HepG2 (cell line): ENCODE measurements around the gene BTBD3. TPM values are rescaled to one million over a fixed set of nuclear protein-coding genes. Genes with fewer than 3 reads are reported as not detected.

ENCODE experiments used
- DNMT1 ChIP-seq: sonication (generic); formaldehyde crosslinking; IDR thresholded peaks from 2 replicates; pipeline ENCODE4 v1.5.1; 2020; ENCODE audit warnings: mild to moderate bottlenecking, missing genetic modification reagents
- ELF3 ChIP-seq: IDR thresholded peaks from 2 replicates; pipeline ENCODE4 v1.6.1; 2016; ENCODE audit warnings: missing genetic modification reagents, missing compliant biosample characterization
- KDM4B ChIP-seq: sonication (generic); formaldehyde crosslinking; IDR thresholded peaks from 2 replicates; pipeline ENCODE4 v1.4.0; 2020; ENCODE audit warnings: missing genetic modification reagents
- LBX2 ChIP-seq: sonication (generic); formaldehyde crosslinking; IDR thresholded peaks from 2 replicates; pipeline ENCODE4 v1.5.0; 2020; ENCODE audit warnings: missing genetic modification reagents, mild to moderate bottlenecking, borderline replicate concordance
- MTA1 ChIP-seq: sonication (generic); formaldehyde crosslinking; IDR thresholded peaks from 2 replicates; pipeline ENCODE4 v1.4.0; 2020; ENCODE audit warnings: missing genetic modification reagents, mild to moderate bottlenecking, borderline replicate concordance
- NCOR1 ChIP-seq: fragments of 200-600 bp; sonication (generic); IDR thresholded peaks from 2 replicates; pipeline ENCODE4 v1.7.0; 2017; ENCODE audit warnings: antibody characterized with exemption, low read length, borderline replicate concordance
- NPAS2 ChIP-seq: sonication (generic); formaldehyde crosslinking; IDR thresholded peaks from 2 replicates; pipeline ENCODE4 v1.8.0; 2022; ENCODE audit warnings: mild to moderate bottlenecking, missing genetic modification reagents, borderline replicate concordance
- POGZ ChIP-seq: sonication (generic); formaldehyde crosslinking; IDR thresholded peaks from 2 replicates; pipeline ENCODE4 v1.4.0; 2020; ENCODE audit warnings: mild to moderate bottlenecking, missing genetic modification reagents
- RFX3 ChIP-seq: IDR thresholded peaks from 2 replicates; pipeline ENCODE4 v1.6.1; 2016; ENCODE audit warnings: missing biosample characterization, missing genetic modification reagents
- ZKSCAN5 ChIP-seq: sonication (generic); formaldehyde crosslinking; IDR thresholded peaks from 2 replicates; pipeline ENCODE4 v1.5.1; 2020; ENCODE audit warnings: mild to moderate bottlenecking, missing genetic modification reagents
- ZNF205 ChIP-seq: IDR thresholded peaks from 2 replicates; pipeline ENCODE4 v1.6.1; 2018; ENCODE audit warnings: missing biosample characterization, missing genetic modification reagents
- ZNF296 ChIP-seq: sonication (generic); formaldehyde crosslinking; conservative IDR thresholded peaks from 2 replicates; pipeline ENCODE4 v1.5.0; 2020; ENCODE audit warnings: mild to moderate bottlenecking, missing genetic modification reagents
- ZNF350 ChIP-seq: sonication (generic); formaldehyde crosslinking; IDR thresholded peaks from 2 replicates; pipeline ENCODE4 v1.4.0; 2020; ENCODE audit warnings: mild to moderate bottlenecking, low read depth, missing genetic modification reagents, borderline replicate concordance
- ZNF552 ChIP-seq: sonication (generic); formaldehyde crosslinking; IDR thresholded peaks from 2 replicates; pipeline ENCODE4 v1.9.0; 2022; ENCODE audit warnings: missing genetic modification reagents, mild to moderate bottlenecking, borderline replicate concordance
- ZNF564 ChIP-seq: sonication (generic); formaldehyde crosslinking; IDR thresholded peaks from 2 replicates; pipeline ENCODE4 v1.8.1; 2023; ENCODE audit warnings: mild to moderate bottlenecking, missing genetic modification reagents
- ZNF607 ChIP-seq: sonication (generic); formaldehyde crosslinking; IDR thresholded peaks from 2 replicates; pipeline ENCODE4 v1.5.1; 2020; ENCODE audit warnings: missing genetic modification reagents, mild to moderate bottlenecking, borderline replicate concordance
- ZNF740 ChIP-seq: sonication (generic); formaldehyde crosslinking; IDR thresholded peaks from 2 replicates; pipeline ENCODE4 v1.4.0; 2020; ENCODE audit warnings: missing genetic modification reagents
- ZSCAN30 ChIP-seq: sonication (generic); formaldehyde crosslinking; IDR thresholded peaks from 2 replicates; pipeline ENCODE4 v1.5.0; 2020; ENCODE audit warnings: mild to moderate bottlenecking, missing genetic modification reagents
- polyA plus RNA-seq, 8 experiments: library from polyadenylated mRNA; depleted of rRNA in 3 of 8; stranded (reverse) in 7 of 8; unstranded in 1 of 8; fragments of >200 nt; fragmentation: Illumina TruSeq in 4 of 8; extraction: Trizol in 4 of 8; gene quantifications; 2 replicates each; pipeline versions ENCODE4 v1.2.1 to v1.2.3, GENCODE V29; 2011 to 2016; ENCODE audit warnings: low read depth in 4 of 8, missing spikeins in 1 of 8, mixed read lengths in 1 of 8; ENCODE audit not compliant: insufficient read depth in 1 of 8
- total RNA-seq, 5 experiments: library from RNA; depleted of rRNA; stranded (reverse); fragments of >200 nt; fragmentation: Illumina TruSeq; extraction: Trizol; gene quantifications; 2 replicates each; pipeline ENCODE4 v1.2.3, GENCODE V29; 2016; ENCODE audit warnings: low read depth in 1 of 5
- TF ChIP-seq, protein P1 (sequence below): sonication (generic); formaldehyde crosslinking; IDR thresholded peaks from 2 replicates; pipeline ENCODE4 v1.4.0; 2020; ENCODE audit warnings: low read depth, missing genetic modification reagents
- TF ChIP-seq, protein P2 (sequence below): IDR thresholded peaks from 2 replicates; pipeline ENCODE4 v1.6.1; 2016
- TF ChIP-seq, protein P3 (sequence below): sonication (generic); formaldehyde crosslinking; IDR thresholded peaks from 2 replicates; pipeline ENCODE4 v1.5.0; 2020; ENCODE audit warnings: missing genetic modification reagents
- TF ChIP-seq, protein P4 (sequence below): sonication (generic); formaldehyde crosslinking; IDR thresholded peaks from 2 replicates; pipeline ENCODE4 v1.4.0; 2020; ENCODE audit warnings: missing genetic modification reagents

BTBD3 gene
- total and polyA plus RNA-seq, 2 of the 13 experiments (the other 11 are each of a cell fraction or from before 2014, with no cell fraction given): 32.2 to 41.8 TPM

DNA sequence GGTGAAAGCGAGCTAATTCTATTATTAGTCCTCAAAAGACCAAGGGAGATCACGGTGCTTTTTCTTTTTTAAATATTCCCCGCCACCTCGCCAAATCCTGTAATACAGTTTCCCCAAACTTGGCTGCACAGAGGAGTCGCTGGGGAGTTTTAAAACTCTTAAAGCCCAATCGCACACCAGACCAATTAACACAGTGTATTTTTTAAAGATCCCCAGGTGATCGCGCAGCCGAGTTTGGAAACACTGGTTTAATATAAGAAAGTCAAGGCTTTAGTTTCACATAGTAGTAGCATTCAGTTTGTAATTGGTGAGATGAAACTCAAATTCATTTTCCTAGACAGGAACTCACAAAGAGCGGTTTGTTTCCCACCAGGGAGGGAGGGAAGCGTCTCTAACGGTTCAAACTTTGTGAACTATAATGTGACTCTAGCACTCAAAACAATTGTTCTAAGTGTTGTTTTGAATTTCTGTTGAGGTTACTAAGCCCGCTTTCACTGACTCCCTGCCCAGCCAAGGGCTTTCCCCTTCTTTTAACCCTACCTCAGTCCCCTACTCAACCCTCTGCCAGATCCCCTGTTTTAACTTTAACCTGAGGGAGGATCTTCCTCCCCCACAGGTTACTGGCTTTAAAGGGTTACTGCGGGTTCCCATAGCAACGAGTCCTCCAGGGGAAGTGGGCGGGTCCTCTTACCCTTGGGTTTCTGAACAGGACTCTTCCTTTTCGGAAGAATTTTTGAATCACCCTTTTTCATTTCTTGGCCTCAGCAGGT, 25.7 kb upstream of the BTBD3 start (continued):
- TF ChIP-seq, protein P1, sequence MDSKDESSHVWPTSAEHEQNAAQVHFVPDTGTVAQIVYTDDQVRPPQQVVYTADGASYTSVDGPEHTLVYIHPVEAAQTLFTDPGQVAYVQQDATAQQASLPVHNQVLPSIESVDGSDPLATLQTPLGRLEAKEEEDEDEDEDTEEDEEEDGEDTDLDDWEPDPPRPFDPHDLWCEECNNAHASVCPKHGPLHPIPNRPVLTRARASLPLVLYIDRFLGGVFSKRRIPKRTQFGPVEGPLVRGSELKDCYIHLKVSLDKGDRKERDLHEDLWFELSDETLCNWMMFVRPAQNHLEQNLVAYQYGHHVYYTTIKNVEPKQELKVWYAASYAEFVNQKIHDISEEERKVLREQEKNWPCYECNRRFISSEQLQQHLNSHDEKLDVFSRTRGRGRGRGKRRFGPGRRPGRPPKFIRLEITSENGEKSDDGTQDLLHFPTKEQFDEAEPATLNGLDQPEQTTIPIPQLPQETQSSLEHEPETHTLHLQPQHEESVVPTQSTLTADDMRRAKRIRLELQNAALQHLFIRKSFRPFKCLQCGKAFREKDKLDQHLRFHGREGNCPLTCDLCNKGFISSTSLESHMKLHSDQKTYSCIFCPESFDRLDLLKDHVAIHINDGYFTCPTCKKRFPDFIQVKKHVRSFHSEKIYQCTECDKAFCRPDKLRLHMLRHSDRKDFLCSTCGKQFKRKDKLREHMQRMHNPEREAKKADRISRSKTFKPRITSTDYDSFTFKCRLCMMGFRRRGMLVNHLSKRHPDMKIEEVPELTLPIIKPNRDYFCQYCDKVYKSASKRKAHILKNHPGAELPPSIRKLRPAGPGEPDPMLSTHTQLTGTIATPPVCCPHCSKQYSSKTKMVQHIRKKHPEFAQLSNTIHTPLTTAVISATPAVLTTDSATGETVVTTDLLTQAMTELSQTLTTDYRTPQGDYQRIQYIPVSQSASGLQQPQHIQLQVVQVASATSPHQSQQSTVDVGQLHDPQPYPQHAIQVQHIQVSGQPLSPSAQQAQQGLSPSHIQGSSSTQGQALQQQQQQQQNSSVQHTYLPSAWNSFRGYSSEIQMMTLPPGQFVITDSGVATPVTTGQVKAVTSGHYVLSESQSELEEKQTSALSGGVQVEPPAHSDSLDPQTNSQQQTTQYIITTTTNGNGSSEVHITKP (CRISPR knock-in tag): no peak
- TF ChIP-seq ZNF740 (peak; percentile 91), ZSCAN30 (CRISPR knock-in tag) (no peak), POGZ (CRISPR knock-in tag) (no peak), MTA1 (no peak), ZNF607 (CRISPR knock-in tag) (peak; percentile 53; the same call in 1 of the 2 replicates), ZNF296 (no peak), ZNF552 (CRISPR knock-in tag) (no peak), ZKSCAN5 (CRISPR knock-in tag) (no peak), KDM4B (CRISPR knock-in tag) (no peak), ELF3 (no peak), ZNF350 (CRISPR knock-in tag) (no peak), RFX3 (CRISPR knock-in tag) (peak; percentile 100), ZNF205 (no peak), NPAS2 (CRISPR knock-in tag) (no peak), LBX2 (CRISPR knock-in tag) (no peak), NCOR1 (no peak), ZNF564 (CRISPR knock-in tag) (no peak), DNMT1 (CRISPR knock-in tag) (no peak)
- TF ChIP-seq, protein P2, sequence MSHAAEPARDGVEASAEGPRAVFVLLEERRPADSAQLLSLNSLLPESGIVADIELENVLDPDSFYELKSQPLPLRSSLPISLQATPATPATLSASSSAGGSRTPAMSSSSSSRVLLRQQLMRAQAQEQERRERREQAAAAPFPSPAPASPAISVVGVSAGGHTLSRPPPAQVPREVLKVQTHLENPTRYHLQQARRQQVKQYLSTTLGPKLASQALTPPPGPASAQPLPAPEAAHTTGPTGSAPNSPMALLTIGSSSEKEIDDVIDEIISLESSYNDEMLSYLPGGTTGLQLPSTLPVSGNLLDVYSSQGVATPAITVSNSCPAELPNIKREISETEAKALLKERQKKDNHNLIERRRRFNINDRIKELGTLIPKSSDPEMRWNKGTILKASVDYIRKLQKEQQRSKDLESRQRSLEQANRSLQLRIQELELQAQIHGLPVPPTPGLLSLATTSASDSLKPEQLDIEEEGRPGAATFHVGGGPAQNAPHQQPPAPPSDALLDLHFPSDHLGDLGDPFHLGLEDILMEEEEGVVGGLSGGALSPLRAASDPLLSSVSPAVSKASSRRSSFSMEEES (CRISPR knock-in tag): peak; percentile 31; the same call in 1 of the 2 replicates
- TF ChIP-seq, protein P3, sequence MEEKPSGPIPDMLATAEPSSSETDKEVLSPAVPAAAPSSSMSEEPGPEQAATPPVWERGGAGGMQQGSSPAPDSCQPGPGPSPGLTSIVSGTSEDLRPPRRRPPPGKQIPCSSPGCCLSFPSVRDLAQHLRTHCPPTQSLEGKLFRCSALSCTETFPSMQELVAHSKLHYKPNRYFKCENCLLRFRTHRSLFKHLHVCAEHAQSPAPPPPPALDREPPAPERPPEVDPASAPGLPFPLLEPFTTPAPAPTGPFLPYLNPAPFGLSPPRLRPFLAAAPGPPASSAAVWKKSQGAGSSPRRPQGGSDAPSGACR (CRISPR knock-in tag): no peak
- TF ChIP-seq, protein P4, sequence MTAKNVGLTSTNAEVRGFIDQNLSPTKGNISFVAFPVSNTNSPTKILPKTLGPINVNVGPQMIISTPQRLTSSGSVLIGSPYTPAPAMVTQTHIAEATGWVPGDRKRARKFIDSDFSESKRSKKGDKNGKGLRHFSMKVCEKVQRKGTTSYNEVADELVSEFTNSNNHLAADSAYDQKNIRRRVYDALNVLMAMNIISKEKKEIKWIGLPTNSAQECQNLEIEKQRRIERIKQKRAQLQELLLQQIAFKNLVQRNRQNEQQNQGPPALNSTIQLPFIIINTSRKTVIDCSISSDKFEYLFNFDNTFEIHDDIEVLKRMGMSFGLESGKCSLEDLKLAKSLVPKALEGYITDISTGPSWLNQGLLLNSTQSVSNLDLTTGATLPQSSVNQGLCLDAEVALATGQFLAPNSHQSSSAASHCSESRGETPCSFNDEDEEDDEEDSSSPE (CRISPR knock-in tag): no peak
